HG03521 (cell line): Measurements from ENCODE around the gene SPTSSB.

Experiments
- ATAC-seq: cut with Tn5 transposase; IDR thresholded peaks from one replicate; pipeline ENCODE4 v1.9.1; 2021; ENCODE audit warnings: mild to moderate bottlenecking, moderate library complexity; ENCODE audit not compliant: unreplicated experiment

The SPTSSB gene

GRCh38 chr3:161343540-161343939, 27.8 kb downstream of the SPTSSB start:
- no peak for ATAC-seq

DNA sequence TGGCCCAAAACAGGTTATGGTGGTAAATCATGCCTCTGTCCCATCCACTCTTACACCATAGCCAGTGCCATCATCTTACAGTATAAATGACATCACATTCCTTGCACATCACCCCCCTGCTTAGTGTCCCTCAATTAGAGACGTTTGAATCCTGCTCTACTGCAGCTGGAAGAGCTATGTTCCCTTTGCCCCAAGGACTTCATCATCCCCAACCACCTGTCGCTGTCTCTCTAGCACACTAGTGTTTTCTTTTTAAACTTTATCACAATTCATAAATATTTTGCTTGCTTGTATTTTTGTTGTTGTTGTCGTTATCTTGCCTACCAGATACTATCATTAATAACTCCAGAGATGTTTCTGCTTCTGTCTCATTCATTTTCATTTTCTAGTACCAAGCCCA, 28.7 kb downstream of the SPTSSB start:
- ATAC-seq: no peak

DNA sequence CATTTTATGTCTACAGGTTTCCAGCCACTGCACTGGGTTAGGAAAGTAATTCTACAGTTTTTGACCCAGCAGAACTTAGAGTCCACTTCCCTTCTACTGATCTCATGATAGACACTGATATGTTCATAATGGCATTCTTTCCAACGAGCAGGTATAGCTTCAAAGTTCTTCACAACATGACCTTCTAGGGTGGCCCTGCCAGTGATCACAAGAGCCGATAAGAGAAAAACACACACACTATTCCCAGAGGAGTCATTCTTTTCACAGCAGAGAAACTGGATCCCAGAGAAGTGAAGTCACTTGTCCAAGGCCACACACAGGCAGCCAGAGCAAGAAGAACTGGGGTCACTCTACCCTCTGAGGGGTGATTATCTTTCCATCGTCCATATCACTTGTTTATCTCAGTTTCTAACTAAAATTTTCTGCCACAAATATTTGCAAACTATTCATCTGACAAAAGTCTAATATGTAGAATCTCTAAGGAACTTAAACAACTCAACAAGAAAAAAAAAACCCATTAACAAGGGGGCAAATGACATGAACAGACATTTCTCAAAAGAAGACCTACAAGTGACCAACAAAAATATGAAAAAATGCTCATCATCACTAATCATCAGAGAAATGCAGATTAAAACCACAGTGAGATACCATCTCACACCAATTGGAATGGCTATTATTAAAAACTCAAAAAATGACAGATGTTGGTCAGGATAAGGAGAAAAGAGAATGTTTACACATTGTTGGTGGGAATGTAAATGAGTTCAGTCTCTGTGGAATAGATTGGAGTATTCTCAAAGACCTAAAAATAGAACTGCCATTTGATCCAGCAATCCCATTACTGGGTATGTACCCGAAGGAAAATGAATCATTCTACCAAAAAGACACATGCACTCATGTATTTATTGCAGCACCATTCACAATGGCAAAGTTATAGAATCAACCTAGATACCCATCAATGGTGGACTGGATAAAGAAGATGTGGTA, 31.5 kb downstream of the SPTSSB start:
- ATAC-seq: no peak

- ATAC-seq: no peak
These were observed 34.0 kb downstream of the SPTSSB start for GRCh38 chr3:161337311-161337710.

GRCh38 chr3:161336661-161337060, 34.7 kb downstream of the SPTSSB start:
- no peak for ATAC-seq

- no peak for ATAC-seq
These were observed 37.6 kb downstream of the SPTSSB start for GRCh38 chr3:161333696-161334095.

DNA sequence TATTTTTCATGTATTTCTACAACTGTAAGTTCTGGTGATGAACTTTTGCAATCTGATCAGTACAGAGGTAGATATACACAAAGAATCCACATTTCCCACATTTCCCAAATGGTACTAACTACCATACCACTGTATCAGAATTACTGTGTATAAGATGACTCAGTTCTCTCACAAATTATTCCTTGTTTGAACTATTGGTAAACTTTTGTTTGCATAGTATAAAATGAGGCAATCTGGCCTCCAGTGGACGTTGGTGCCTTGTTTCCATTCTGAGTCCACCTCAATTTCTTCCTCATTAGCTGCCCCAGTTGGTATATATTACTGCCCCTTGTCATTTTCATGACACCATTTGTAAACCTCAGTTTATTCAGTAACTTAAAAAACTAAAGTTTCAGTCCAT, 38.5 kb downstream of the SPTSSB start:
- no peak for ATAC-seq

- ATAC-seq: no peak
These were observed 46.3 kb downstream of the SPTSSB start for GRCh38 chr3:161325059-161325458.

GRCh38 chr3:161323926-161324621, 47.2 kb downstream of the SPTSSB start:
- no peak for ATAC-seq

DNA sequence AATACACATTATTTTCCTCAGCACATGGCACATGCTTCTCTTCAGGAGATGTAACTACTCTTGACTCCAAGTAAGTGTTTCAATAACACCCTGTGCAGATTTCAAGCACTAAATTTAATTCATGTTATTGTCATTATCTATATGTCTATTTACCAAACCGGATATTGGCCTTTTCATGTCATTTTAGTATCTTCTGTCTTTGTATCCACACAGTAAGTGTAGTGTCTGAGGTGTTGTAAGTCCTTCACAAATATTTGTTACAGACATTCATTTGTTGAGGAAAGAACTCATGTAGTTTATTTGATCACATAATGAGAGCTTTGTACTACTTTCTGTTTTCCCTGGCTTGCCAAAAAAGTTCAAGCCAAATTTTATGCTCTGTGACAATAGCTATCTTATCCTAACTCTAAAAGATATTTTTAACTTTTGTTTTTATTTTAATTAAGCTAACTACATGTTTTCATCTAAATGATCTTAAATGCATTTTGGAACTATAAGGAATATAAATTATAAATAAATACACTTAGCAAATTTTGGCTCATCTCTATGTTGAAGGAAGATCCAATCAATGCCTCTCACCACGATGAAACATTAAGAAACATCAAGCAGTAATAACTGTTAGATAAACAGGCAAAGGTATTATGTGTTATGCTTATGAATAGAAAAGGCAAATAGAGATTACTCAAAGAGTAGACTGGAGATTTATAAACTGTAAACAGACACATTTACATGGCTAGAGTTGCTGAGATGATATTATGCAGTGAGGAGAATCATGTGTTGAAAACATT, 48.3 kb downstream of the SPTSSB start:
- no peak for ATAC-seq

DNA sequence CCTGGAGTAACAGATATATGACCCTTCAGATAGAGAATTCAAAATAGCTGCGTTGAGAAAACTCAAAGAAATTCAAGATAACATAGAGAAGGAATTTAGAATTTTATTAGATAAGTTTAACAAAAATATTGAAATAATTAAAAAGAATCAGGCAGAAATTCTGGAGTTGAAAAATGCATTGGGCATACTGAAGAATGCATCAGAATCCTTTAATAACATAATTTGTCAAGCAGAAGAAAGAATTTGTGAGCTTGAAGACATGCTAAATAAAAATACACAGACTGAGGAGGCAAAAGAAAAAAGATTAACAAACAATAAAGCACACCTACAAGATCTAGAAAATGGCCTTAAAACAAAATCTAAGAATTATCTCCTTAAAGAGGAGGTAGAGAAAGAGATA, 50.5 kb downstream of the SPTSSB start:
- no peak for ATAC-seq

DNA sequence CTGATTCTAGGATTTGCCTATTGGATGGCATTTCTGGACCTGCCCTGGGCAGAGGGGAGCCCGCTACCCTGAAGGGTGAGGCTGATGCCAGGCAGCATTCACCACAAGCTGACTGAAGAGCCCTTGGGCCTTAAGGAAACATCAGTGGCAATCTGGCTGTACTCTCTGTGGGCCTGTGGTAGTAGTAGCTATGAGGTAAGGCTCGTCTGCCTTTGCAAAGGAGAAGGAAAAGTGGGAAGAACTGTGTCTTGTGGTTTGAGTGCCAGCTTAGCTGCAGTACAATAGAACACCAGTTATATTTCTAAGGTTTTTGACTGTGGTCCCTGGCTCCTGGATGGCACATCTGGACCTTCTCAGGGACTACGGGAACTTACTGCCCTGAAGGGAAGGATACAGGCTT, 51.5 kb downstream of the SPTSSB start:
- no peak for ATAC-seq

DNA sequence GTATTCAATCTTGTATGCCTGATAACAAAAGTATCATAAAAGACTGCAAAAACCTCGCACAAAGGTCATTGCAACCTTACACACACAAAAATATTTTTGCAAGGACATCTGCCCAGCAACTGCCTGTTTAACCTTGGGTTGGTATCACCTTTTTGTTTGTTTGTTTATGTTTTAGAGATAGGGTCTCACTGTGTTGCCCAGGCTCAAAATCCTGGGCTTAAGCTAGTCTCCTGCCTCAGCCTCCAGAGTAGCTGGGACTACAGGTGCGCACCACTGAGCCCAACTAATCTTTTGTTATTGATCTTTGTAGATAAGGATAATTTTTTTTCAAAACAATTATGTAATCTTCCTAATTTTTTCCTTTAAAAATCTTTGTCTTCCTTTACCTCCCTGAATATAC, 54.2 kb downstream of the SPTSSB start:
- ATAC-seq: no peak

DNA sequence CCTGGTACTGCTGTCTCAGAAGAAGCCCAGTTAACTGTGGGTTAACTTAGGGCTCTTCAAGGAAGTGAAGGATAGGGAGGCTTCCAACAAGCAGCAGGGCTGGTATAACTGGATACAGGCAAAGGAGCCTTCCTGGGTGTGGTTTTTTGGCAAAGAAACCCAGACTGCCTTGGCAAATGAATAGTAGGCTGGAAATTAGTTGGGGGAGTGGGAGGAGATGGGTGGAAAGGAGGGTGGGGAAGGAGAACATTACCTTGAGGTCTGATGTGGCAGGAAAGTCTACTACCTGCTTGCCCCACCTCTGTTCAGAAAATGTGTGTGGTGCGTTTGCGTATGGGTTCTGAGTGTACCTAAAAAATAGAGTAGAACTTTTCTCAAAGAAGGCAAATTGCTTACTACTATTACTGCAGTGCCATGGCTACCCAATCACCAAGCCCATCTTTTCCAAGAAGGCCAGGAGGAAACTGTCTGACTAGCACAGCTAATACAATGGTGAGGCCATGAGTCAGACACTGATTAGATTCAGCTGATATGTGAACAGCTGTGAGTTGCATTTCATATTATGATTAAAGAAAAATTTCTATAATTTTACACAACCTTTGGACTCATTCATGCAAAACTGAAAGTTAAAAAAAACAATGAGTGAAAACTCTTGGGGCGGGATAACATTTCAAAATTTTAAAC, 55.2 kb downstream of the SPTSSB start:
- no peak for ATAC-seq

- ATAC-seq: no peak
These were observed 56.4 kb downstream of the SPTSSB start for GRCh38 chr3:161314836-161315395.

DNA sequence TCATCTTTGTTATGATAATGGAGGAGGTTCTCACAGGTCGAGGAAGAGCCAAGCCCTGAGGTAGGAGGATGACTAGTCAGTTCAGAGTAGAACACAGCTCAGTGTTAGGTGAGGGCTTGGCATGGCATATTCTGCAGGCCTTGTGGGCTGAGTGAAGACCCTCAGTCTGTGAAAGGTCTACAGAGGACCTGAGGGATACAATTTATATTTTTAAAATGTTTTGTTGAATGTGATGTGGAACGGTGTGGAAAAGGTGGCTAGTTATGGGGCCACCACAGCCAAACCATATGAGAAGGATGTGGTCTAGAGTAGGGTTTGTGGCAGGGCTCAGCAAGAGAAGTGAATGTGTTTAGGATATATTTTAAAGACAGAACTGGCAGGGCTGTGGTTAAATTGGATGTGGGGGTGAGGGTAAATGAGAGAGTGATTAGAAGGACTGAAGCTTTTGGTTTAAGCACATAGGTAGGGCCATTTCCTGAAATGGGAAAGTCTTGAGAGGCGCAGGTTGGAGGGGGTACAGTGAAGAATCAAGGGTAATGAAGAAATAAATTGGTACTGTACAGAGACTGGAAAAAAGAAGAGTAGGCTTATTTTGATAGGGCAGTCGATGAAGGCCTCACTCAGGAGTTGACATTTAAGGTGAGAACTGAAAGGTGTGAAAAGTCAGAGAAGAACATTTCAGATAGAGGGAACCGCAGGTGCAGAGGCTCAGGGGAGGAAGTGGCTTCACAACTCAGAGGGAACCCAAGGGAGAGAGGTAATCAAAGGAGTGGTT, 60.5 kb downstream of the SPTSSB start:
- peak; percentile 70 for ATAC-seq

- ATAC-seq: no peak
These were observed 66.0 kb downstream of the SPTSSB start for GRCh38 chr3:161305095-161305991.

DNA sequence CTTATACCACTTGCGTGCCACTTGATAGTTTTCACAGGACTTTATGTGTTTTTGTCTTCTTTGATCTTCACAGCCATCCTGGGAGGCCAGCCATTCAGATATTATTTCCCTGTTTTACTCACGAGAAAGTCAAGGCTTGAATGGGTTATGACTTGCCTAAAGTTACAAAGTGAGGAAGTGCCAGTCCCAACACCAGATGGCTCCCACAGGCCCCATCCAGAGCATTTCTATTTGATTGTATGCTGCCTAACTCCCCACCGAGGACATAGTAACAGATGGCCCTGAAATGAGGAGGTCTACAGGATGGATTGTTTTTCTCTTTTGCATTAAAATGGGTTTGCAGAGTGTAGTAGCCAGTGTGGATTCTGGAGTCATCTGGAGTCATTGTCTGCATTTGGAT, 74.5 kb downstream of the SPTSSB start:
- no peak for ATAC-seq

DNA sequence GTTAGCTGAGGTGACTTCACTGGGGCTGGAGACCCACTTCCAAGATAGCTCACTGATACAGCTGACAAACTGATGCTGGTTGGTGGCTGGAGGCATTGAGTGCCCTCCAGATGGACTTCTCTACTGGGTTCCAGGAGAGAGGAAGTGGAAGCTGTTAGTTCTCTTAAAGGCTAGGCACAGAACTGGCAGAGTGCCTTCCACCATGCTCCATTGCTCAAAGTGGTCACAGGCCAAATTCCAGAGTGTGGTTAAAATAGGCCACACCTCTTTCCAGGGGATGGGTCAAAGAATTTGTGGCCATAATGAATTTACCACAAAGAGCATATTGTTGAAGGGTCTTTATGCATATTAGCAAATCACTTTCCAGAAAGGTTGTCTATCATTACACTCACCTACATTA, 76.0 kb downstream of the SPTSSB start:
- no peak for ATAC-seq
